Measurements from ENCODE around the gene FXYD4.
"Not testable (repeated sequence)": the region's sequence is repeated elsewhere in the genome, so short reads cannot be mapped to it uniquely, and the experiment has no call there.

Gene FXYD4, protein sequence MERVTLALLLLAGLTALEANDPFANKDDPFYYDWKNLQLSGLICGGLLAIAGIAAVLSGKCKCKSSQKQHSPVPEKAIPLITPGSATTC

DNA sequence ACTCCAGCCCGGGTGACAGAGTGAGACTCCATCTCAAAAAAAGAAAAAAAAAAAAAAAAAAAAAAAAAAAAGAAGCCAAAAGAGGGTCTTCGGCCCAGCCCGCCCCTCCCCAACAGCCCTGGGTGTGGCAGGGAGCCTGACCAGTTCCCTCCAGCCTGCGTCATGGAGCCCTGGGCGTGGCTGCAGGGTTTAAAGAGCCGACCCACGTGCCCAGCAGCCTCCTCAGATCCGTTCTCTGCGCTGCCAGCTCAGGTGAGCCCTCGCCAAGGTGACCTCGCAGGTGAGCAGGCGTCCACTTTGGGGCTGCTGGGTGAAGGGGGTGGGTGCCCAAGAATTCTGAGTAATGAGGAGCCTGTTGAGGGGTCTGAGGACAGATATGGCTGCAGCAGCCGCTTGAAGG, at the start of gene FXYD4:
TSS of gene FXYD4 (plus strand) at position 219 of the 400 bp plus-strand sequence. CDS start 2,111 bp downstream, outside the sequence.
- no peak for DNase-seq

DNA sequence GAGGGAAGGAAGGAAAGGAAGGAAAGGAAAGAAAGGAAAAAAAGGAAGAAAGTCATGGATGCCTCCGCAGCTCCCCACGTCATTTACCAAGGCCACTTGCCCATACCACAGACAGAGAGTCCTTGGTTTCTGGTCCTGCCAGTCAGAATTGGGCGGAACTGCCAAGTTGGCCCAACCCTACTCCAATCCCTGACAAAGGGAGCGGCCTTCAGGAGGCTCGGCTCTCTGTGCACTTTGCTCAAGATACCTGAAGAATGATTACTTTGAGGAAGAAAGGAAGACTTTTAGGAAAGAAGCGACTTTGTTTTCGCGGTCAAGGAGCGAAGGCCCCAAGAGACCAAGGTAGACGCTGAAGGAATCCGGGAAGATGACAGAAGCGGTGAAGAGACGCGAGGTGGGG, 49.1 kb upstream of the FXYD4 start:
- DNase-seq: no peak

DNA sequence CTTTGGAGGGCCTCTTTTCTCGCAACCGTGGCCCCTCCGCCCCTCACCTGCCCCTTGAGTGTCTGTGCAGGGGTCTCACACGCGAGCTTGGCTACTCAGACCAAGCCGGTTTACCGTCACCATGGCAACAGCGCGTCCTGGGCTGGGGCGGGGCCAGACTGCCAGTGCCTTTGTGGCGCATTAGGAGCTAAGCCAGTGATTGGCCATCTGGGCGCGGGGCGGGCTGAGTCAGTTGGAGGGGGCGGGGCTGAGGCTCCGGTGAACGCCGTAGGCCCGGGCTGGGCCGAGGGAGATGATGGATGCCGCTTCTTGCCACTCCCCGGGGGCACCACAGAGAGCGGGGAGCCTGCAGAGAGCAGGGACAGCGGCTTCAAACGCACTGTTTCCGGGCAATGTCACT, 48.7 kb upstream of the FXYD4 start:
- DNase-seq: peak; percentile 86 to 88

DNA sequence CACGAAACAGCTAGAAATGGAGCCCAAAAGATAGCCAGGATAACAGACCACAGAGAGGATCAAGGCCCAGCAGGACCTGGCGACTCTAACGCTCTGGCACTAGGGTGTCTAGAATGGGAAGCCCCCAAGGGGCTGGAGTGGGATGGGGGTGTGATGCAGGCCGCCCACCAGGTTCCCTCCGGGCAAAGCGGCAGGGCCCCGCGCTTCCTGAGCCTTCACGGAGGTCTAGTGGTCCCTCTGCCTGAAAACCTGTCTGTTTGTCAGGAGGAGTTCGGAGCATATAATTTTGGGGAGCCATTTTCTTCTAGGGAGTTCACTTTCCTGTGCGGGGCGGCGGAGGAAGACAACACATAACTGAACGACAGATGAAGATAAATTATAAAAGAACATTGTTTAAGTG, 48.2 kb upstream of the FXYD4 start:
- no peak for DNase-seq

DNA sequence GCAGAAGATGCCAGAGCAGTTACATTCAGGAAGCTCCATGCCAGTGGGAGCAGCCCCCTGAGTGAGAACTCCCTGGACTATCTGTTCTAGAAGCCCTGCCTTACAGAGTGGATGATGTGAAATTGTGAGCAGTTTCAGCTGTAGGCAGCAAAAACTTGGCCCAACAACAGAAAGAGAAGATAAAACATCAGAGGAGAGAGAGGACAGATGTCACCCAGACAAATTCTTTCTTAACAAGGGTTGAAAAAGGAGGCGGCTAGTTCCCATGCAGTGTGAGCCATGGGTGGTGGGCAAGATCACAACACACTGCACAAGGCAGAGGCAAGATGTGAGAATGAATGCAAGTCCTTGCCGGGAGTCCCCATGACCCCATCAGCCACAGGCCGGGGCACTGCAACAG, 46.6 kb upstream of the FXYD4 start:
- DNase-seq: no peak

DNA sequence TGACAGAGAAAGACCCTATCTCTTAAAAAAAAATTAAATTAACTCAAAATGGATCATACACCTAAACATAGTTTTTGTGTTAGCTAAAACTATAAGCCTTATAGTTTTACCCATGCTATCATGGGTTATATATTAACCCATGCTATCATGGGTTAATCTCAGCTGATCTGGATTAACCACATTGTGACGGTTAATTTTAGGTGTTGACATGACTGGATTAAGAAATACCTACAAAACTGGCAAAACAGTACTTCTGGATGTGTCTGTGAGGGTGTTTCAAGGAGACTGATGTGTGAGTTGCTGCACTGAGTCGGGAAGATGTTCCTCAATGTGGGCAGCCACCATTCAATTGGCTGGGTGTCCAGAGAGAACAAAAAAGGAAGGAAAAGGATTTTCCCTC, 44.3 kb upstream of the FXYD4 start:
- DNase-seq: no peak

DNA sequence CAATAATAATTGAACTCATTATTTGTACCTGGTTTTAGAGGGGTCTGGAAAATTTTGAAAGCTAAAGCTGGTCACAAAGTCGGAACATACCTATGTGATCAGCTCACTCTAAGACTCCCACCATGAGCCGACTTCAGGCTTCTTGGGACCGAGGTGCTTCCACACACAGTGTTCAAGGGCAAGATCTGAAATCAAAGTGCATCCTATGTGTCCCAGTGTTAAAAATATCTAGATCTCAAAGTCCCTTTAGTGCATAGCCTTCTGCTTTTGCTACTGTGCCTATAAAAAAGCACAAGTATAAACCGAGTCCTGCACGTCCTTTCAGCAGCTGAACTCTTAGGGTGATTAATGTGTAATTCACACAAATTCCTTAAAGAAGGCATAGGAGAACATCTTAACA, 43.5 kb upstream of the FXYD4 start:
- DNase-seq: no peak

DNA sequence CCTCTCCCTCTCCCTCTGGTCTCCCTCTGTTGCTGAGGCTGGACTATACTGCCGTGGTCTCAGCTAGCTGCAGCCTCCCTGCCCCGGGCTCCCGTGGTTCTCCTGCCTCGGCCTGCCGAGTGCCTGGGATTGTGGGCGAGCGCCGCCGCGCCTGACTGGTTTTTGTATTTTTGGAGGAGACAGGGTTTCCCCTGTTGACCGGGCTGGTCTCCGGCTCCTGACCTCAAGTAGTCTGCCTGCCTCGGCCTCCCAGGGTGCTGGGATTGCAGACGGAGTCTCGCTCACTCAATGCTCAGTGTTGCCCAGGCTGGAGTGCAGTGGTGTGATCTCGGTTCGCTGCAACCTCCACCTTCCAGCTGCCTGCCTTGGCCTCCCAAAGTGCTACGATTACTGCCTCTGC, 42.6 kb upstream of the FXYD4 start:
- not testable (repeated sequence) for DNase-seq

DNA sequence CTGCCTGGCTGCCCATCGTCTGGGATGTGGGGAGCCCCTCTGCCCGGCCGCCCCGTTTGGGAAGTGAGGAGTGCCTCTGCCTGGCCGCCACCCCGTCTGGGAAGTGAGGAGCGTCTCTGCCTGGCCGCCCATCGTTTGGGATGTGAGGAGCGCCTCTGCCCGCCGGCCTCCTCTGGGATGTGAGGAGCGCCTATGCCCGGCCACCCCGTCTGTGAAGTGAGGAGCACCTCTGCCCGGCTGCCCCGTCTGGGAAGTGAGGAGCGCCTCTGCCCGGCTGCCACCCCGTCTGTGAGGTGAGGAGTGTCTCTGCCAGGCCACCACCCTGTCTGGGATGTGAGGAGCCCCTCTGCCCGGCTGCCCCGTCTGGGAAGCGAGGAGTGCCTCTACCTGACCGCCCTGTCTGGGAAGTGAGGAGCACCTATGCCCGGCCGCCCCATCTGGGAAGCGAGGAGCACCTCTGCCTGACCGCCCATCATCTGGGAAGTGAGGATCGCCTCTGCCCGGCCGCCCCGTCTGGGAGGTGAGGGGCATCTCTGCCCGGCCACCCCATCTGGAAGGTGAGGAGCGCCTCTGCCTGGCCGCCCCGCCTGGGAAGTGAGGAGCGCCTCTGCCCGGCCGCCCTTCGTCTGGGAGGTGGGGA, 42.1 kb upstream of the FXYD4 start:
- DNase-seq: not testable (repeated sequence)

DNA sequence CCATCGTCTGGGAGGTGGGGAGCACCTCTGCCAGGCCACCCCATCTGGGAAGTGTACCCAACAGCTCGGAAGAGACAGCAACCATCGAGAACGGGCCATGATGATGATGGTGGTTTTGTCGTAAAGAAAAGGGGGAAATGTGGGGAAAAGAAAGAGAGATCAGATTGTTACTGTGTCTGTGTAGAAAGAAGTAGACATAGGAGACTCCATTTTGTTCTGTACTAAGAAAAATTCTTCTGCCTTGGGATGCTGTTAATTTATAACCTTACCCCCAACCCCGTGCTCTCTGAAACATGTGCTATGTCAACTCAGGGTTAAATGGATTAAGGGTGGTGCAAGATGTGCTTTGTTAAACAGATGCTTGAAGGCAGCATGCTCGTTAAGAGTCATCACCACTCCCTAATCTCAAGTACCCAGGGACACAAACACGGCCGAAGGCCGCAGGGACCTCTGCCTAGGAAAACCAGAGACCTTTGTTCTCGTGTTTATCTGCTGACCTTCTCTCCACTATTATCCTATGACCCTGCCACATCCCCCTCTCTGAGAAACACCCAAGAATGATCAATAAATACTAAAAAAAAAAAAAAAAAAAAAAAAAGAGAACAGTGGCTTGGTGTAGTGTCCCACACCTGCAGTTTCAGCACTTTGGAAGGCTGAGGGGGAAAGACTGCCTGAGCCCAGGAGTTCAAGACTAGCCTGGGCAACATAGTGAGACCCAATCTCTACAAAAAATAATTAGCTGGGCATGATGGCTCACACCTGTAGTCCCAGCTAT, 41.2 kb upstream of the FXYD4 start:
- not testable (repeated sequence) for DNase-seq

DNA sequence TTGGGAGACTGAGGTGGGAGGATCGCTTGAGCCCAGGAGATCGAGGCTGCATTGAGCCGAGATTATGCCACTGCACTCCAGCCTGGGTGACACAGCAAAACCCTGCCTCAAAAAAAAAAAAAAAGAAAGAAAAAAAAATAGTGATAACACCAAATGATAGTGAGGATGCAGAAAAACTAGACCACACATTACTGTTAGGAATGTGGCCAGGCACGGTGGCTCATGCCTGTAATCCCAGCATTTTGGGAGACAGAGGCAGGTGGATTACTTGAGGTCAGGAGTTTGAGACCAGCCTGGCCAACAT, 40.7 kb upstream of the FXYD4 start:
- DNase-seq: not testable (repeated sequence)

DNA sequence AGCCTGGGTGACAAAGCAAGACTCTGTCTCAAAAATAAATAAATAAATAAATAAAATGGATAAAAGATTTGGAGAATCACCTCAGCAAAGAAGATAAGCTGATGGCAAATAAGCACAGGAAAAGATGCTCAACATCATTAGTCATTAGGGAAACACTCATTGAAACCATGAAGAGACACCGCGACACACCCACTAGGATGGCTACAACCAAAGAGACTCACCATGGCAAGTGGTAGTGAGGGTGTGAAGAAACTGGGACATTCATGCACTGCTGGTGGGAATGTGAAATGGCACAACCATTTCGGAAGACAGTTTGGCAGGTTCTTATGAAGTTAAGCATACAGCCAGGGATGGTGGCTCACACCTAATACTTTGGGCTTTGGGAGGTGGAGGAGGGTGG, 37.8 kb upstream of the FXYD4 start:
- no peak for DNase-seq

DNA sequence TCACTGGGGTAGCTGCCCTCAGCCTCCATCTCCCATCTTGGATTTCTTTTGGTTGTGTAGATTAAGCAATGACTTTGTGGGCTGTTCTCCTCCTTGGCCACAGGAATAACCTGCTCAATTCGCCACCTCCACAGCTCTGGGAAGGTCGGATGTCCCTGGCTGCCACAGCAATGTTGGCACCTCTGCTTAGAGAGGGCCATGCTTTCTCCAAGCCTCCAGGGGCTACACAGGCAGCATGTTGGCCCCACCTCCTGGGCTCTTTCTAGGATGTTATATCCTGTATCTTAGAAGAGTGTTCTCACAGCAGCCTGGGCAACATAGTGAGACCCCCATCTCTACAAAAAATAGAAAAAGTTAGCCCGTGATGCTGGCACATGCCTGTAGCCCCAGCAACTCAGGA, 35.4 kb upstream of the FXYD4 start:
- no peak for DNase-seq

DNA sequence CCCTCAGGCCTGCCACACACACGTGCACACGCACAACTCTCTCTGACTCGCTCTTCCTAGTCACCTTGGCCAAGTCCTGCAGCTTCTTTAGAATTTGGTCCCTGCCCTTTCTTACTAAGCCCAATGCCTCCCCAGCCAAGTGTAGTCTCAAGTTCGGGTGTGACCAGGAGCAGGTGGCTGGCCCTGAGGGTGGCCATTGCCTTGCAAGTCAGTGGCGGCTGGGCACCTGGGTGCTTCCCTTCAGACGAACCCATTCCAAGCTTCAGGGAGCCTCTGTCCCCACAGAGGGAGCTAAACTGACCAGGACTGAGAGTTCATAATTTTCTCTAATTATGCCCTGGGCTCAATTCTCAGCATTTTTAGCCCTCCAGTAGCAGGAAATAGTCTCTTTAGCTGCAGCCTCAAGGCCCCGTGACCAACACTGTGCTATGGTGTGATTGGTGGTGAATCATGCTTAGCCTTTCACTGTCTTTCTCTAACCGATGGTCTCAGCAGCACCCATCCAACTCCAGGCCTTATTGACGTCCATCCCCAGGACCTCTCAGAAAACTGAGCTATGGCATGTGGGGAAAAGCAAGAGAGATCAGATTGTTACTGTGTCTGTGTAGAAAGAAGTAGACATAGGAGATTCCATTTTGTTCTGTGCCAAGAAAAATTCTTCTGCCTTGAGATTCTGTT, 34.7 kb upstream of the FXYD4 start:
- DNase-seq: no peak

DNA sequence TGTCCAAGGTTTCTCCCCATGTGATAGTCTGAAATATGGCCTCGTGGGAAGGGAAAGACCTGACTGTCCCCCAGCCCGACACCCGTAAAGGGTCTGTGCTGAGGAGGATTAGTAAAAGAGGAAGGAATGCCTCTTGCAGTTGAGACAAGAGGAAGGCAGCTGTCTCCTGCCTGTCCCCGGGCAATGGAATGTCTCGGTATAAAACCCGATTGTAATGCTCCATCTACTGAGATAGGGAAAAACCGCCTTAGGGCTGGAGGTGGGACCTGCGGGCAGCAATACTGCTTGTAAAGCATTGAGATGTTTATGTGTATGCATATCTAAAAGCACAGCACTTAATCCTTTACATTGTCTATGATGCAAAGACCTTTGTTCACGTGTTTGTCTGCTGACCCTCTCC, 33.9 kb upstream of the FXYD4 start:
- not testable (repeated sequence) for DNase-seq

DNA sequence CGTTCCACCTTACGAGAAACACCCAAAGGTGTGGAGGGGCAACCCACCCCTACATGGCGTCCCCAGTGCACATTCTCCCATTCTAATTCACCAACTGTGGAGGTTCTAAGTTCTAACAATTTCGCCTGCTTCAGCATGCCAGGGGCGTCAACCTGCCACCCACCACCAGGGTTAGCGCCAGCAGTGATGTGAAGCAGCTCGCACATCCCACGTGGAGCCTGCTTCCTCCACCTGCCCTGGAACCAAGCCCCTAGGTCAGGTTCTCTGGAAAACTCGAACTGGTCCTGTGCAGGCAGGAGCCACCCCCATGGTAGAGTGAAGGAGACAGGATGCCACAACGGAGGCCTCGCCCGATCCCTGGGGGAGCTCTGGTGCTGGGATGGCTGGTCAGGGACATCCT, 33.3 kb upstream of the FXYD4 start:
- no peak for DNase-seq

DNA sequence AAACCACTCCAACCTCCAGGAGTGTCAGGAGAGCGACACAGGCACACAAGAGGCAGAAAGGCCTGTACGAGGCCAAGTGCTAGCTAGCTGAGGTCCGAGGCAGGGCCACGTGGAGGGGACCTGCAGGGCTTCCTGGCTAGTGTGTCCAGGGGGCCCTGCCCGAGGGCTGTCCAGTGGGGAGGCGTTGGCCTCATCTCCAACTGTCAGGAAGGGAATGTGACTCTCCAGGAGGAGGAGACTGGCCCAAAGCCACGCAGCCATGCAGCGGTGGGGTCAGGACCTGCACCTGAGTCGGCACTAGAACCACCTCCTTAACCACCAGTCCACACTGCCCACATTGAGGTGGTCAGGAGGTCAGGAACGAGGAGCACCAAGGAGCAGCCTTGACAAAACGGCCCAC, 32.3 kb upstream of the FXYD4 start:
- DNase-seq: no peak

DNA sequence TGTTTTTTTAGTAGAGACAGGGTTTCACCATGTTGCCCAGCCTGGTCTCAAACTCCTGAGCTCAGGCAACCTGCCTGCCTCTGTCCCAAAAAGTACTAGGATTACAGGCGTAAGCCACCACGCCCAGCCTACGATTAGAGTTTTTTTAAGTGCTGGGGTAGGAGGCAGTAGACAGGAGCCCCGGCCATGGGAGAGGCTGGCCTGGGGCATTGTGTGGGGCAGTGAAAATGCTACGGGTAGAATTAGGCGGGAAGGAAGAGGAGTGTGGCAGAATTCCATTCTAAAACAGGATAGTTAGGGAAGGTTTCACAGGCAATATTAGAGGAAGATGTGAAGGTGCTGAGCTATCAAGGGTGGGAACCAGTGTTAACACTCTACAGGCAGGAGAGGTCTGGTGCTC, 31.3 kb upstream of the FXYD4 start:
- DNase-seq: no peak

DNA sequence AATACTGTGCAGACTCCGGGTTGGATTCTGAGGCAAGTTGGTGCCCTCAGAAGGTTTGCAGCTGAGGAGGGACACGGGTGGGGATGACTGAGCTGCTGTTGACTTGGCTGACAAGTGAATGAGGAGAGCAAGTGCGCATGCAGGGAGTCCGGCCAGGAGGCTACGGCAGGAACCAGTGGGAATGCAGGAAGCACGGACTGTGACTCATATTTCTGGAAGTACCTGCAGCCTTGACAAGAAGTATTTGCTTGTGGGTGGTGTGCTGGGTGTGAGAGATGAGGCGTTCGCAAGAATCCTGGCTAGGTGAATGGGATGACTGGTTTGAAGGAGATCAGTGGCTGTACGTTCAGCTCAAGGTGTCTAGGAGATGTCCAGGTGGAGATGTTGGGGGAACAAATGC, 30.8 kb upstream of the FXYD4 start:
- no peak for DNase-seq

DNA sequence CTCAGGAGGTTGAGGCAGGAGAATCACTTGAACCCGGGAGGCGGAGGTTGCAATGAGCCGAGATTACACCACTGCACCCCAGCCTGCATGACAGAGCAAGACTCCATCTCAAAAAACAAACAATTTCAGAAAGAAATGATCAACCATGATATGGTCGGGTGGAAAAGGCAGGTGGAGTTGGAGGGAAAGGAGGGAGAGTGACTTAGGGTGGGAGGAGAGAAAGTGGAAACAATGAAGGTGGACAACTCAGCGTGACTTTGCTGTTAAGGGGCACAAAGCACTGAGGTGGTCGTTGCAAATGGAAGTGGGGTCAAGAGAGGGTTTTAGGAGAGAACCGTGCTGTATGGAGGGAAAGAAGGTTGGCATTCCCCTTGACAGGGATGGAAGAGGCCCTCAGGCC, 30.0 kb upstream of the FXYD4 start:
- no peak for DNase-seq

DNA sequence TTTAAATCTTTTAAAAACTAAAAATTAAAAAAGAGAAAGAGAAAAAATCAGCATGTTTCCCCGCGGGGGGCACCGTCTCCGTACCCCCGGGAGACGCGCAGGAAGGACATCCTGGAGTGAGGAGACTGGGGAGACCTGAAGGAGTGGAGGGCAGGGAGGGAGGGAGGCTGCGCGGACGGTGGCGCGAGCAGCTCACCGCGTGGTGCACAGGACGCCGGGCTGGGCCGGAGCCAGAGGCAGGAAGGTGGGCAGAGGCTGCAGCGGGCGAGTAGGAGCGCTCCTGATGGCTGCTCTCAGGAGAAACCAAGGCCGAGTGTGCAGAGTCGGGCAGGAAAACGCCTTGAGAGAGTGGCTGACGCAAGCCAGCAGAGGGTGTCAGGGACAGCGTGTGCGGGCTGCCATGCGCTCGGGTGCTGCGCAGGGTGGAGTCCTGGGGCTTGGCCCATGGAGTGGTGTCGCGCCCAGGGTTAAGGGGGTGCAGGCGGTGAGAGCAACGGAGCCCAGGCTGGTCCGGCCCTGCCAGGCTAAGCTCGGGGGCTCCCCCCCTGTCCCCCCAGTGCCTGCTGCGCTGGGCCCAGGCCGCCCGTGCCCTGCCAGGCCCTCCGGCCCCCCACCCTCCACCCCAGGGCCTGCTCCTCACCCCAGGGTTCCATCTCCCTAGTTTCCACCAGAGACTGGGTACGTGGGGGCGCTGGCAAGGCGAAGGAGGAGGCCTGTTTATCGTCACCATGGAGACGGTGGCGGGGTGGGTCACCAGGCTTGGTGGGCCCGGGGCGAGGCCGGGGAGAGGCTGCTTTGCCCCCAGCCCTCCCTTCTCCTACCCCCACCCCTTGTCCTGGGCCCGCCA, 28.9 kb upstream of the FXYD4 start:
- DNase-seq: no peak

DNA sequence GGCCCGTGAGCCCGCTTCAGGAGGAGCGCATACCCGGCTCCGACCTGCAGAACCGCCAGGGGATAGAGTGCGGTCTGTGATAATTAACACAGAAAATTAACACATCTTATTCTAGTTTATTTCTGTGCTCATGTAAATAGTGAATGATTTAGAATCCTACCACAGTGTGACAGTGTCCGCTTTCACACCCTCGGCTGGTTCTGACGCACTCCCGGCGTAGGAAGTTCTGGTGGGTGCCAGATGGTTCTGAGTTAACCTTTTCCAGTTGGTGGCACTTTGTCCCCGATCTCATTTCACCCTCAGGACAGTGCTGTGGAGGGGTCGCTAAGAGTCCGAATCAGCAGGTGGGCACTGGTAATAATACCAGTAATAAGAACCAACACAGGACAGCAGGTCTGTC, 28.3 kb upstream of the FXYD4 start:
- no peak for DNase-seq

DNA sequence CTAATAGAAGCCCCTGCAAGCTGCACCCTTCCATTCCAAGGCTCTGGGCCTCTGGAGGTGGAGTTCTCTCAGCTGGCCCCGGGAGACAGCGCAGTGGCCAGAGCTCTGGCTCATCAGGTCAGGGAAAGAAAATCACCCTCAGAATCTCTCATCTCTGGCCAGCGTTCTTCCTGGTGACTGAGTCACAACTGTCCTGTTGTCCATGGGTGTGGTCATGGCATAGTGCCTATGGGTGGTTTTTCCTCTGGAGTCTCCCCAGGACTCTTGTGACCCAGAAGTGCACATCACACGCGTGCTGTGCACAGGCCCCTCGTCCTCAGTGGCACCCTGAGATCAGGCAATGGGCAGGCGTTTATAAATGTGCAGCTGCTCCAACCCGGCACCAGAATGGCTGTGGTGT, 27.4 kb upstream of the FXYD4 start:
- no peak for DNase-seq

Measured in activated T-cell treated with anti-CD3 and anti-CD28 coated beads, Interleukin-2, amount 50 U/mL, for 48 hours (primary cell).